ENCODE data around the gene VMP1.
A peak's percentile ranks its signal among the peaks of the same experiment; 100 is the strongest.
"Not testable (repeated sequence)": the region's sequence is repeated elsewhere in the genome, so short reads cannot be mapped to it uniquely, and the experiment has no call there.

The VMP1 gene

GRCh38 chr17:59712862-59713261, 5.4 kb downstream of the VMP1 start:
- no peak for DNase-seq

- DNase-seq: no peak
These were observed 6.8 kb downstream of the VMP1 start for GRCh38 chr17:59714255-59714654.

GRCh38 chr17:59716427-59716826, 9.0 kb downstream of the VMP1 start:
- no peak for DNase-seq

GRCh38 chr17:59719526-59719925, 12.1 kb downstream of the VMP1 start:
- DNase-seq: no peak

GRCh38 chr17:59722623-59723022, 15.2 kb downstream of the VMP1 start:
- DNase-seq: no peak

GRCh38 chr17:59723041-59723440, 15.6 kb downstream of the VMP1 start:
- no peak for DNase-seq

- no peak for DNase-seq
These were observed 16.2 kb downstream of the VMP1 start for GRCh38 chr17:59723607-59724006.

- no peak for DNase-seq
These were observed 18.2 kb downstream of the VMP1 start for GRCh38 chr17:59725691-59726090.

- DNase-seq: no peak
These were observed 20.5 kb downstream of the VMP1 start for GRCh38 chr17:59727817-59728533.

- DNase-seq: no peak
These were observed 22.9 kb downstream of the VMP1 start for GRCh38 chr17:59730268-59730834.

GRCh38 chr17:59733697-59734096, 26.2 kb downstream of the VMP1 start:
- DNase-seq: no peak

GRCh38 chr17:59734226-59734625, 26.8 kb downstream of the VMP1 start:
- DNase-seq: no peak

GRCh38 chr17:59737324-59737723, 29.9 kb downstream of the VMP1 start:
- DNase-seq: no peak

GRCh38 chr17:59743842-59744241, 36.4 kb downstream of the VMP1 start:
- no peak for DNase-seq

GRCh38 chr17:59745040-59745439, 37.6 kb downstream of the VMP1 start:
- no peak for DNase-seq

- DNase-seq: peak; percentile 5
These were observed 39.5 kb downstream of the VMP1 start for GRCh38 chr17:59746849-59747445.

GRCh38 chr17:59748591-59748990, 41.1 kb downstream of the VMP1 start:
- no peak for DNase-seq

GRCh38 chr17:59751955-59752413, 44.5 kb downstream of the VMP1 start:
- DNase-seq: no peak

GRCh38 chr17:59752446-59752845, 45.0 kb downstream of the VMP1 start:
- no peak for DNase-seq

- DNase-seq: no peak
These were observed 45.5 kb downstream of the VMP1 start for GRCh38 chr17:59752922-59753321.

GRCh38 chr17:59753522-59754467, 46.3 kb downstream of the VMP1 start:
- DNase-seq: peak; percentile 85

GRCh38 chr17:59754552-59754951, 47.1 kb downstream of the VMP1 start:
- DNase-seq: no peak

GRCh38 chr17:59755069-59755468, 47.6 kb downstream of the VMP1 start:
- DNase-seq: not testable (repeated sequence)

Data from NCI-H2227 treated with DMSO at 0.1 percent for 48 hours (cell line).